ENCODE data around the gene MBP.

MBP gene

GRCh38 chr18:77132369-77133050 lies at the start of gene MBP:
TSS of gene MBP (minus strand) at chr18:77132783. CDS start at chr18:77105261, 27,522 bp downstream.
- peak; percentile 33 for DNase-seq (ENCODE audit: low read depth)

GRCh38 chr18:77181950-77182707 lies 49.5 kb upstream of the MBP start:
- no peak for DNase-seq (ENCODE audit: low read depth)

GRCh38 chr18:77178559-77178958 lies 46.0 kb upstream of the MBP start:
- no peak for DNase-seq (ENCODE audit: low read depth)

- no peak for DNase-seq (ENCODE audit: low read depth)
Measured at GRCh38 chr18:77177009-77177408, 44.4 kb upstream of the MBP start.

- DNase-seq (ENCODE audit: low read depth), result no peak
Measured at GRCh38 chr18:77173275-77174030, 40.9 kb upstream of the MBP start.

GRCh38 chr18:77170890-77171410 lies 38.4 kb upstream of the MBP start:
- no peak for DNase-seq (ENCODE audit: low read depth)

- DNase-seq (ENCODE audit: low read depth), result no peak
Measured at GRCh38 chr18:77168811-77169311, 36.3 kb upstream of the MBP start.

- DNase-seq (ENCODE audit: low read depth), result no peak
Measured at GRCh38 chr18:77167251-77167650, 34.7 kb upstream of the MBP start.

GRCh38 chr18:77166523-77166922 lies 33.9 kb upstream of the MBP start:
- DNase-seq (ENCODE audit: low read depth), result no peak

- no peak for DNase-seq (ENCODE audit: low read depth)
Measured at GRCh38 chr18:77165503-77166188, 33.1 kb upstream of the MBP start.

GRCh38 chr18:77164763-77165485 lies 32.3 kb upstream of the MBP start:
- no peak for DNase-seq (ENCODE audit: low read depth)

GRCh38 chr18:77164026-77164425 lies 31.4 kb upstream of the MBP start:
- no peak for DNase-seq (ENCODE audit: low read depth)

- no peak for DNase-seq (ENCODE audit: low read depth)
Measured at GRCh38 chr18:77162580-77162979, 30.0 kb upstream of the MBP start.

- no peak for DNase-seq (ENCODE audit: low read depth)
Measured at GRCh38 chr18:77161961-77162360, 29.4 kb upstream of the MBP start.

- no peak for DNase-seq (ENCODE audit: low read depth)
Measured at GRCh38 chr18:77161383-77161782, 28.8 kb upstream of the MBP start.

GRCh38 chr18:77160515-77160914 lies 27.9 kb upstream of the MBP start:
- no peak for DNase-seq (ENCODE audit: low read depth)

- DNase-seq (ENCODE audit: low read depth), result no peak
Measured at GRCh38 chr18:77157312-77157711, 24.7 kb upstream of the MBP start.

GRCh38 chr18:77155031-77155430 lies 22.4 kb upstream of the MBP start:
- DNase-seq (ENCODE audit: low read depth), result no peak

- no peak for DNase-seq (ENCODE audit: low read depth)
Measured at GRCh38 chr18:77153404-77153803, 20.8 kb upstream of the MBP start.

GRCh38 chr18:77151772-77152520 lies 19.4 kb upstream of the MBP start:
- no peak for DNase-seq (ENCODE audit: low read depth)
